CD14-positive monocyte (primary cell): ENCODE results near the gene RBM28. TPM values are rescaled to one million over a fixed set of nuclear protein-coding genes. Genes with fewer than 3 reads are reported as not detected.

Source experiments
- DNase-seq, 3 donors: peaks; one replicate each; pipeline ENCODE4 v3.0.0-alpha.2; 2011 to 2022
- H2AFZ ChIP-seq: 2 replicates; pipeline ENCODE4 v1.6.0; 2012; ENCODE audit warnings: mild to moderate bottlenecking, low read depth, low read length, inconsistent platforms; ENCODE audit not compliant: insufficient read depth, poor library complexity, severe bottlenecking
- H3K27ac ChIP-seq, 2 donors: 1 replicate in 1 of 2; 2 replicates in 1 of 2; pipeline ENCODE4 v1.5.1; 2012 to 2013; ENCODE audit warnings: low read length in 2 of 2, control low read depth in 1 of 2, inconsistent platforms in 1 of 2, low read depth in 1 of 2, mild to moderate bottlenecking in 1 of 2
- H3K27me3 ChIP-seq, 2 donors: one replicate each; pipeline versions ENCODE4 v1.6.0 to v1.6.1; 2011 to 2013; ENCODE audit warnings: low read length in 2 of 2; ENCODE audit not compliant: control insufficient read depth in 2 of 2, insufficient read depth in 2 of 2
- H3K36me3 ChIP-seq, 2 donors: replicated peaks in 1 of 2; 1 replicate in 1 of 2; 2 replicates in 1 of 2; pipeline versions ENCODE4 v1.5.1 to v1.6.1; 2012 to 2013; ENCODE audit warnings: low read length in 2 of 2, control low read depth in 1 of 2, inconsistent platforms in 1 of 2, mild to moderate bottlenecking in 1 of 2; ENCODE audit not compliant: insufficient read depth in 2 of 2, control insufficient read depth in 1 of 2
- H3K4me1 ChIP-seq, 2 donors: 1 replicate in 1 of 2; 2 replicates in 1 of 2; pipeline versions ENCODE4 v1.5.1 to v1.6.1; 2012 to 2013; ENCODE audit warnings: low read length in 2 of 2, control low read depth in 1 of 2, inconsistent platforms in 1 of 2, mild to moderate bottlenecking in 1 of 2, moderate library complexity in 1 of 2; ENCODE audit not compliant: insufficient read depth in 2 of 2, control insufficient read depth in 1 of 2
- H3K4me2 ChIP-seq: replicated peaks from 2 replicates; pipeline ENCODE3; 2012; ENCODE audit warnings: low read length, moderate library complexity, mild to moderate bottlenecking; ENCODE audit not compliant: poor library complexity, severe bottlenecking; ENCODE audit errors: extremely low read depth
- H3K4me3 ChIP-seq, 3 experiments: fragments of 200-600 bp in 1 of 3; sonication (generic) in 1 of 3; replicated peaks in 1 of 3; 1 replicate in 2 of 3; 2 replicates in 1 of 3; pipeline ENCODE4 v1.5.1; 2011 to 2013; ENCODE audit warnings: low read length in 3 of 3, mild to moderate bottlenecking in 3 of 3, control low read depth in 2 of 3, low read depth in 2 of 3, inconsistent platforms in 1 of 3, moderate library complexity in 1 of 3
- H3K79me2 ChIP-seq: 2 replicates; pipeline ENCODE4 v1.6.0; 2012; ENCODE audit warnings: mild to moderate bottlenecking, control low read depth, inconsistent platforms, low read length, moderate library complexity; ENCODE audit not compliant: insufficient read depth
- H3K9ac ChIP-seq: 2 replicates; pipeline ENCODE4 v1.6.0; 2017; ENCODE audit warnings: low read length, mild to moderate bottlenecking; ENCODE audit not compliant: insufficient read depth, poor library complexity, severe bottlenecking
- H3K9me3 ChIP-seq, 2 donors: replicated peaks in 1 of 2; 1 replicate in 1 of 2; 2 replicates in 1 of 2; pipeline versions ENCODE4 v1.5.1 to v1.6.1; 2012 to 2013; ENCODE audit warnings: low read length in 2 of 2, control low read depth in 1 of 2; ENCODE audit not compliant: control insufficient read depth in 1 of 2, insufficient read depth in 1 of 2
- H4K20me1 ChIP-seq: 2 replicates; pipeline ENCODE4 v1.6.0; 2012; ENCODE audit warnings: mild to moderate bottlenecking, low read length, control low read depth, moderate library complexity; ENCODE audit not compliant: insufficient read depth
- H3K27ac Mint-ChIP-seq, 7 donors: one replicate each; pipeline ENCODE4 v1.8.0; 2020; ENCODE audit warnings: mild to moderate bottlenecking in 7 of 7, mixed read lengths in 7 of 7, moderate library complexity in 6 of 7, inconsistent platforms in 2 of 7
- H3K27me3 Mint-ChIP-seq, 3 donors: one replicate each; pipeline ENCODE4 v1.8.0; 2021 to 2022; ENCODE audit warnings: low read depth in 3 of 3, mild to moderate bottlenecking in 3 of 3, mixed read lengths in 3 of 3, moderate library complexity in 3 of 3, inconsistent platforms in 1 of 3
- H3K36me3 Mint-ChIP-seq, 2 donors: one replicate each; pipeline ENCODE4 v1.8.0; 2020; ENCODE audit warnings: mixed read lengths in 2 of 2, inconsistent platforms in 1 of 2, mild to moderate bottlenecking in 1 of 2
- H3K4me1 Mint-ChIP-seq: one replicate; pipeline ENCODE4 v1.8.0; 2020; ENCODE audit warnings: mild to moderate bottlenecking, mixed read lengths
- H3K4me3 Mint-ChIP-seq, 2 donors: one replicate each; pipeline ENCODE4 v1.8.0; 2020; ENCODE audit warnings: mild to moderate bottlenecking in 2 of 2, mixed read lengths in 2 of 2, moderate library complexity in 1 of 2
- H3K9me3 Mint-ChIP-seq, 7 donors: one replicate each; pipeline ENCODE4 v1.8.0; 2020 to 2022; ENCODE audit warnings: mixed read lengths in 7 of 7, mild to moderate bottlenecking in 6 of 7, moderate library complexity in 6 of 7, inconsistent platforms in 2 of 7
- WGBS: methylation state at CpG from one replicate; pipeline ENCODE4 v1.1.5; 2013; ENCODE audit warnings: missing lambda C conversion rate; ENCODE audit not compliant: insufficient coverage; 5-methylcytosine and 5-hydroxymethylcytosine counted together
- intact Hi-C, 2 donors: fragments of 100-400 bp; cut with micrococcal nuclease; formaldehyde crosslinking; loops; one replicate each; pipeline versions ENCODE4 v1.15.0 to v1.15.1; 2023
- polyA plus RNA-seq, 3 donors: library from polyadenylated mRNA; depleted of rRNA in 1 of 3; unstranded in 2 of 3; stranded (reverse) in 1 of 3; fragments of 300-500 nt in 2 of 3; fragments of >200 nt in 1 of 3; fragmentation: Illumina TruSeq in 2 of 3; gene quantifications; 1 replicate in 2 of 3; 2 replicates in 1 of 3; pipeline ENCODE4 v1.2.3, GENCODE V29; 2012 to 2021
- TF ChIP-seq, protein P1 (sequence below): fragments of 200-600 bp; IDR thresholded peaks from one replicate; pipeline ENCODE4 v1.8.0; 2022; ENCODE audit warnings: antibody characterized with exemption, mild to moderate bottlenecking

Gene RBM28
- polyA plus RNA-seq, 3 donors, result 4.0 to 14.4 (median 4.9) TPM

DNA sequence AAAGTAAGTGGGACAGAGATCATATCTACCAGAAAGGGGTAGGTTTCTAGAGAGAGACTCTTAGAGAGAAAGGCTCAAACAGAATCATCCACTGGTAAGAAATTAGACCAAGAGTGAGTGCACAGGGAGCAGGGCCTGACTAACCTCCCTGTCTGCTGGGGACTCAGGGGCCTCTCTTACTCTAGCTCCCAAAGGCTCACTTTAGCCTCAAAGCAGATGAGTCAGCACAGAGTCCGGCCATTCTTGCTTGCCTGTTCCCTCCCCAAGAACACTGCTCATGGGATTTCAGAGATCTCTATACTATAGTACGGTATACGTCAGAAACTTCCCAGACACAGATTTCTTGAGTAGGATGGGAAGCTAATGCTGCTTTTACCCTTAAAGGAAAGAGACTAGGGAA, 32.7 kb downstream of the RBM28 start:
- no peaks in the 10 kb centered on the region for H3K9me3 Mint-ChIP-seq
- H3K9ac ChIP-seq, result no peak overlapping the region
- no peak overlapping the region for H2AFZ ChIP-seq
- H3K36me3 ChIP-seq, result peaks cover 68 to 95% of the 10 kb centered on the region in 2 donors
- H3K27me3 Mint-ChIP-seq, result no peaks in the 10 kb centered on the region
- no peak overlapping the region for H3K27ac Mint-ChIP-seq
- no peak overlapping the region for H3K4me2 ChIP-seq
- WGBS, result 60% methylated on average over 1 of the region's 3 CpGs
- no peak for DNase-seq
- peaks cover 89 to 98% of the 10 kb centered on the region in 2 donors for H3K36me3 Mint-ChIP-seq
- H3K4me3 Mint-ChIP-seq, result no peak overlapping the region
- TF ChIP-seq, protein P1, sequence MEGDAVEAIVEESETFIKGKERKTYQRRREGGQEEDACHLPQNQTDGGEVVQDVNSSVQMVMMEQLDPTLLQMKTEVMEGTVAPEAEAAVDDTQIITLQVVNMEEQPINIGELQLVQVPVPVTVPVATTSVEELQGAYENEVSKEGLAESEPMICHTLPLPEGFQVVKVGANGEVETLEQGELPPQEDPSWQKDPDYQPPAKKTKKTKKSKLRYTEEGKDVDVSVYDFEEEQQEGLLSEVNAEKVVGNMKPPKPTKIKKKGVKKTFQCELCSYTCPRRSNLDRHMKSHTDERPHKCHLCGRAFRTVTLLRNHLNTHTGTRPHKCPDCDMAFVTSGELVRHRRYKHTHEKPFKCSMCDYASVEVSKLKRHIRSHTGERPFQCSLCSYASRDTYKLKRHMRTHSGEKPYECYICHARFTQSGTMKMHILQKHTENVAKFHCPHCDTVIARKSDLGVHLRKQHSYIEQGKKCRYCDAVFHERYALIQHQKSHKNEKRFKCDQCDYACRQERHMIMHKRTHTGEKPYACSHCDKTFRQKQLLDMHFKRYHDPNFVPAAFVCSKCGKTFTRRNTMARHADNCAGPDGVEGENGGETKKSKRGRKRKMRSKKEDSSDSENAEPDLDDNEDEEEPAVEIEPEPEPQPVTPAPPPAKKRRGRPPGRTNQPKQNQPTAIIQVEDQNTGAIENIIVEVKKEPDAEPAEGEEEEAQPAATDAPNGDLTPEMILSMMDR, result no peak
- no peaks in the 10 kb centered on the region for H3K79me2 ChIP-seq
- H3K4me1 Mint-ChIP-seq, result no peaks in the 10 kb centered on the region
- intact Hi-C loops, result no loop called here
- H3K27me3 ChIP-seq, result no peaks in the 10 kb centered on the region
- H4K20me1 ChIP-seq, result no peaks in the 10 kb centered on the region
- no peak overlapping the region for H3K4me3 ChIP-seq
- no peaks in the 10 kb centered on the region for H3K9me3 ChIP-seq
- H3K4me1 ChIP-seq, result no peaks in the 10 kb centered on the region
- peak overlapping the region in 1 of 2 donors; percentile 11 for H3K27ac ChIP-seq

DNA sequence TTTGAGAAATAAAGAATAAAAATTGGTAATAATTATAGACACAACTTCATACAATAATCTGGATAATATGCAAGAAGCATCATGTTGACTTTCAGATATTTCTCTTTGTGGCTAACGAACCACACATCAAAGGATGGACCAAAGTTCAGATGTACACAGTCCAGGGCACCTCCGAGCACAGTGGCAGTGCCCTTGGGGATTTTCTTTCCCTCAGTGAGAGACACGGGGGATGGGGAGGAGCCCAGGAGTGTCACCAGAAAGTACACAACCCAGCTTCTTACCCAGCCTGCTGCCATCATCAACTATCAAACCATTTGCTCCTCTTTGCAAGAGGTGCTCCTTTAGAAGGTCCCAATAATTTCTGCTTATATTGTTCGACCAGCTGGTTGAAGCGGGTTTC, 33.2 kb downstream of the RBM28 start:
- Histone ChIP-seq H3K4me1 (no peaks in the 10 kb centered on the region), H3K27me3 (no peaks in the 10 kb centered on the region), H3K9me3 (no peaks in the 10 kb centered on the region), H3K4me2 (no peak overlapping the region), H3K27ac (no peak overlapping the region), H4K20me1 (no peaks in the 10 kb centered on the region), H3K36me3 (peaks cover 64 to 95% of the 10 kb centered on the region in 2 donors), H3K79me2 (no peaks in the 10 kb centered on the region), H3K4me3 (no peak overlapping the region), H3K9ac (no peak overlapping the region), H2AFZ (no peak overlapping the region)
- no peaks in the 10 kb centered on the region for H3K4me1 Mint-ChIP-seq
- DNase-seq, result no peak
- no peak overlapping the region for H3K27ac Mint-ChIP-seq
- intact Hi-C loops, result no loop called here
- TF ChIP-seq, protein P1, result no peak
- H3K4me3 Mint-ChIP-seq, result no peak overlapping the region
- H3K9me3 Mint-ChIP-seq, result no peaks in the 10 kb centered on the region
- WGBS, result 67% methylated on average over 3 of the region's 5 CpGs
- H3K27me3 Mint-ChIP-seq, result no peaks in the 10 kb centered on the region
- peaks cover 90 to 98% of the 10 kb centered on the region in 2 donors for H3K36me3 Mint-ChIP-seq
